NCI-H82 treated with DMSO at 0.1 percent for 48 hours (cell line): ENCODE data around the gene OR52E6.

ENCODE experiments used
- DNase-seq: peaks from one replicate; lab custom pipeline; 2025; ENCODE audit not compliant: unreplicated experiment; lab: John Stamatoyannopoulos, UW

OR52E6 gene

GRCh38 chr11:5803982-5804381 is 37.7 kb downstream of the OR52E6 start:
- DNase-seq: no peak

- no peak for DNase-seq
These were observed 45.2 kb downstream of the OR52E6 start for GRCh38 chr11:5796541-5796940.

GRCh38 chr11:5791165-5791564 is 50.5 kb downstream of the OR52E6 start, which contains the start of gene OR52N1:
Gene OR52N1, minus strand, starts transcription at chr11:5791265. Its CDS starts 2,449 bp downstream, at chr11:5788816.
- DNase-seq: no peak
